ENCODE data around the gene PDE2A. TPM values are rescaled to one million over a fixed set of nuclear protein-coding genes. Genes with fewer than 3 reads are reported as not detected.

Gene PDE2A
- polyA plus RNA-seq, 2 of the 4 experiments (the other 2 are of a cell fraction): 0.62 to 1.5 TPM

DNA sequence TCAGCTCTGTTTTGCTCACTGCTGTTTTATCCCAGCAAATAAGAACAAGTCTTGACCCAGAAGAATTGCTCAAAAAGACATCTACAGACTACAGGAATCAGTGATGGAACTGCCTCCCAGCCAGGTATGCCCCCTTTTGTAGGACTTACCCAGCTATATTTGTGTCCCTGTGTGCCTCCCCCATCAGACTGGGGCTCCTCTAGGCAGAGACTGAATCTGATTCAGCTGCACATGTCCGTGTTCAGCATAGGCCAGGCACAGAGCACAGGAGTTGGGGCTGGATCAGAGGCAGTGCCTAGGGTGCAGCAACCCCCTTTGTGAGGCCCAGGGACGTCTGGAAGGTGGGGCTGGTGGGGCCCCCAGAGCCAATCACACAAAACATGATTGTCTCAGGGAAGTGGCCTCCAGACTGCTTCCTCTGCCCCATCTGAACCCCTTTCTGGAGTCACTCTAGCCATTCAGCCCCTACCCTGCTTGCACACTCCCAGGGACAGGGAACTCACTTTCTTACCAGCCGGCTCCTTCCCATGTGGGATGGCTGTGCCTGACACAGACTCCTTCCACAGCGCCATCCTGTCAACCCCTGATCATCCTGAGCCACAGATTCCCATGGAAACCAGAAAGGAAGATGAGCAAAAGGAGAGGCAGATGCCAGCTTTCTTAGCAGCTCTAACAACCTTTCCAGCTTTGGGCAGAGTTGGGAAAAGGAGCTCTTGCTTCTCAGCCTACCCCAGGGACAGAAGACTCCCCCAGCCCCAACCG, 24.8 kb downstream of the PDE2A start:
- ATAC-seq: no peak
- TF ChIP-seq, protein P1, sequence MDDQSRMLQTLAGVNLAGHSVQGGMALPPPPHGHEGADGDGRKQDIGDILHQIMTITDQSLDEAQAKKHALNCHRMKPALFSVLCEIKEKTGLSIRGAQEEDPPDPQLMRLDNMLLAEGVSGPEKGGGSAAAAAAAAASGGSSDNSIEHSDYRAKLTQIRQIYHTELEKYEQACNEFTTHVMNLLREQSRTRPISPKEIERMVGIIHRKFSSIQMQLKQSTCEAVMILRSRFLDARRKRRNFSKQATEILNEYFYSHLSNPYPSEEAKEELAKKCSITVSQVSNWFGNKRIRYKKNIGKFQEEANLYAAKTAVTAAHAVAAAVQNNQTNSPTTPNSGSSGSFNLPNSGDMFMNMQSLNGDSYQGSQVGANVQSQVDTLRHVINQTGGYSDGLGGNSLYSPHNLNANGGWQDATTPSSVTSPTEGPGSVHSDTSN (IDR thresholded peaks at IDR 0.05): no peak
- TF ChIP-seq MAZ (IDR thresholded peaks at IDR 0.05; ENCODE audit: borderline replicate concordance, low read depth, low read length) (no peak), HOXB13 (CRISPR knock-in tag; IDR thresholded peaks at IDR 0.05; ENCODE audit: low read depth) (no peak), NFE2L2 (conservative IDR thresholded peaks at IDR 0.05; ENCODE audit: low read length) (no peak), POLR2A (IDR thresholded peaks at IDR 0.05; ENCODE audit: low read length) (no peak), RAD21 (conservative IDR thresholded peaks at IDR 0.05 in 1 of 2, IDR thresholded peaks at IDR 0.05 in 1 of 2) (no peak), ZFP36 (IDR thresholded peaks at IDR 0.05; ENCODE audit: borderline replicate concordance, partially characterized antibody) (no peak), NR3C1 (IDR thresholded peaks at IDR 0.05) (no peak), RNF2 (IDR thresholded peaks at IDR 0.05; ENCODE audit: borderline replicate concordance, low read depth) (no peak), CBX8 (IDR thresholded peaks at IDR 0.05) (no peak)
- TF ChIP-seq, protein P2, sequence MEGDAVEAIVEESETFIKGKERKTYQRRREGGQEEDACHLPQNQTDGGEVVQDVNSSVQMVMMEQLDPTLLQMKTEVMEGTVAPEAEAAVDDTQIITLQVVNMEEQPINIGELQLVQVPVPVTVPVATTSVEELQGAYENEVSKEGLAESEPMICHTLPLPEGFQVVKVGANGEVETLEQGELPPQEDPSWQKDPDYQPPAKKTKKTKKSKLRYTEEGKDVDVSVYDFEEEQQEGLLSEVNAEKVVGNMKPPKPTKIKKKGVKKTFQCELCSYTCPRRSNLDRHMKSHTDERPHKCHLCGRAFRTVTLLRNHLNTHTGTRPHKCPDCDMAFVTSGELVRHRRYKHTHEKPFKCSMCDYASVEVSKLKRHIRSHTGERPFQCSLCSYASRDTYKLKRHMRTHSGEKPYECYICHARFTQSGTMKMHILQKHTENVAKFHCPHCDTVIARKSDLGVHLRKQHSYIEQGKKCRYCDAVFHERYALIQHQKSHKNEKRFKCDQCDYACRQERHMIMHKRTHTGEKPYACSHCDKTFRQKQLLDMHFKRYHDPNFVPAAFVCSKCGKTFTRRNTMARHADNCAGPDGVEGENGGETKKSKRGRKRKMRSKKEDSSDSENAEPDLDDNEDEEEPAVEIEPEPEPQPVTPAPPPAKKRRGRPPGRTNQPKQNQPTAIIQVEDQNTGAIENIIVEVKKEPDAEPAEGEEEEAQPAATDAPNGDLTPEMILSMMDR (IDR thresholded peaks at IDR 0.05): no peak
- TF ChIP-seq, protein P3, sequence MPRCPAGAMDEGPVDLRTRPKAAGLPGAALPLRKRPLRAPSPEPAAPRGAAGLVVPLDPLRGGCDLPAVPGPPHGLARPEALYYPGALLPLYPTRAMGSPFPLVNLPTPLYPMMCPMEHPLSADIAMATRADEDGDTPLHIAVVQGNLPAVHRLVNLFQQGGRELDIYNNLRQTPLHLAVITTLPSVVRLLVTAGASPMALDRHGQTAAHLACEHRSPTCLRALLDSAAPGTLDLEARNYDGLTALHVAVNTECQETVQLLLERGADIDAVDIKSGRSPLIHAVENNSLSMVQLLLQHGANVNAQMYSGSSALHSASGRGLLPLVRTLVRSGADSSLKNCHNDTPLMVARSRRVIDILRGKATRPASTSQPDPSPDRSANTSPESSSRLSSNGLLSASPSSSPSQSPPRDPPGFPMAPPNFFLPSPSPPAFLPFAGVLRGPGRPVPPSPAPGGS (IDR thresholded peaks at IDR 0.05): no peak
- TF ChIP-seq, protein P4, sequence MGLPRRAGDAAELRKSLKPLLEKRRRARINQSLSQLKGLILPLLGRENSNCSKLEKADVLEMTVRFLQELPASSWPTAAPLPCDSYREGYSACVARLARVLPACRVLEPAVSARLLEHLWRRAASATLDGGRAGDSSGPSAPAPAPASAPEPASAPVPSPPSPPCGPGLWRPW (IDR thresholded peaks at IDR 0.05): no peak
- TF ChIP-seq, protein P5, sequence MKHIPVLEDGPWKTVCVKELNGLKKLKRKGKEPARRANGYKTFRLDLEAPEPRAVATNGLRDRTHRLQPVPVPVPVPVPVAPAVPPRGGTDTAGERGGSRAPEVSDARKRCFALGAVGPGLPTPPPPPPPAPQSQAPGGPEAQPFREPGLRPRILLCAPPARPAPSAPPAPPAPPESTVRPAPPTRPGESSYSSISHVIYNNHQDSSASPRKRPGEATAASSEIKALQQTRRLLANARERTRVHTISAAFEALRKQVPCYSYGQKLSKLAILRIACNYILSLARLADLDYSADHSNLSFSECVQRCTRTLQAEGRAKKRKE (CRISPR knock-in tag; IDR thresholded peaks at IDR 0.05; ENCODE audit: low read depth): no peak
- TF ChIP-seq, protein P6, sequence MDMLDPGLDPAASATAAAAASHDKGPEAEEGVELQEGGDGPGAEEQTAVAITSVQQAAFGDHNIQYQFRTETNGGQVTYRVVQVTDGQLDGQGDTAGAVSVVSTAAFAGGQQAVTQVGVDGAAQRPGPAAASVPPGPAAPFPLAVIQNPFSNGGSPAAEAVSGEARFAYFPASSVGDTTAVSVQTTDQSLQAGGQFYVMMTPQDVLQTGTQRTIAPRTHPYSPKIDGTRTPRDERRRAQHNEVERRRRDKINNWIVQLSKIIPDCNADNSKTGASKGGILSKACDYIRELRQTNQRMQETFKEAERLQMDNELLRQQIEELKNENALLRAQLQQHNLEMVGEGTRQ (IDR thresholded peaks at IDR 0.05): no peak
- no peak overlapping the region for H3K27ac ChIP-seq

DNA sequence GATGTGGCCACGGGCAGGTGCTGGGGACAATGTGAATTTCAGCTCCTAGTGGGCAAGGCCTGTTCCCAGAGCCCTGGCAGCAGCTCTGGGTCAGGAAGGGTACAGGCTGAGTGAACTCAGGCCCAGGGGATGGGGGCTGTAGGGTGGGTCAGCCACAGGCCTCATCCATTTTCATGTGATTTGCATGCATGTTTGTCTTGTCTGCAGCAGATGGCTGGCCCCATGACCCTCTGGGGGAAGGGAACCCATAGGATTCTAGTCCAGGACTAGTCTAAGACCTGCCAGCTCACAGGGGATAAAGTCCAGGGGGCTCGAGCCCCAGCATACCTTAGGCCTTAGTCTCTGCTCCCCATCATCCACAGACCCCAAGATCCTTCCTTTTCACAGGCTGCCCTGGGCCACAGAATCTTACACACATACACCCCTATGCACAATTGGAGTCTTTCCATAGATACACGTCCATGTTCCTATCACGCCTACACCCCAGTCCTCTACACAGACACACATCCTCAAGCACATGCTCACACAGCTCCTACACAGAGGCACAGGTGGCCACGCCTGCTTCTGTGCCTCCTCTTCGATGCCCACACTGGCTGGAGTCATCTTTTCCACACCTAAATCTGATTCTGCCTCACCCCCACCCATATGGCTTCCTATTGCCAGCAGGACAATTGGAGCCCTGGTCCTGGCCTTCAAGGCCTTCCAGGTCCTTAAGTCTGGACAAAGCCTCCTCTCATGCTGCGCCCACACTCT, 25.7 kb downstream of the PDE2A start:
- Histone ChIP-seq H3K4me1 (peaks cover 7% of the 10 kb centered on the region), H3K4me2 (no peak overlapping the region), H3K4me3 (no peak overlapping the region), H3K9me3 (no peaks in the 10 kb centered on the region), H3K27ac (no peak overlapping the region)
- no peak for ATAC-seq
- POLR2A ChIA-PET: no interaction called here
- CTCF ChIA-PET: interaction anchor here (0.8 to 2.9 kb wide), 7 partner anchors 10 to 59 kb away, joined by 3 to 16 read pairs (median 5); no protein-coding TSS in a partner anchor
- FAIRE-seq: no peak
- 56% methylated on average over 6 of the region's 7 CpGs for WGBS (ENCODE audit: missing lambda C conversion rate)
- no peak for DNase-seq (ENCODE audit: low read depth in 1 of 2, low spot score in 1 of 2)
- no peak for TF ChIP-seq ZFP36 (IDR thresholded peaks at IDR 0.05; ENCODE audit: borderline replicate concordance, partially characterized antibody)
- TF ChIP-seq, protein P3 (IDR thresholded peaks at IDR 0.05): no peak
- no peak for TF ChIP-seq ESRRA (IDR thresholded peaks at IDR 0.05; ENCODE audit: borderline replicate concordance, low read length)
- no peak for TF ChIP-seq EHMT2 (IDR thresholded peaks at IDR 0.05; ENCODE audit: low read depth)
- TF ChIP-seq BHLHE40 (IDR thresholded peaks at IDR 0.05; ENCODE audit: low read depth, low read length): no peak
- no peak for TF ChIP-seq POLR2AphosphoS2 (conservative IDR thresholded peaks at IDR 0.05; ENCODE audit: low read length)
- TF ChIP-seq TFCP2L1 (CRISPR knock-in tag; IDR thresholded peaks at IDR 0.05): no peak
- TF ChIP-seq HDAC2 (IDR thresholded peaks at IDR 0.05): no peak
- TF ChIP-seq, protein P6 (IDR thresholded peaks at IDR 0.05): no peak
- no peak for TF ChIP-seq CEBPB (IDR thresholded peaks at IDR 0.05)
- no peak for TF ChIP-seq ZNF302 (CRISPR knock-in tag; IDR thresholded peaks at IDR 0.05)
- TF ChIP-seq NR3C1 (IDR thresholded peaks at IDR 0.05): no peak
- TF ChIP-seq EP300 (IDR thresholded peaks at IDR 0.05): no peak
- TF ChIP-seq HOXB5 (CRISPR knock-in tag; IDR thresholded peaks at IDR 0.05): no peak
- no peak for TF ChIP-seq KDM1A (IDR thresholded peaks at IDR 0.05; ENCODE audit: low read depth)
- TF ChIP-seq FOSB (CRISPR knock-in tag; IDR thresholded peaks at IDR 0.05): no peak

More for the DNA sequence above, 24.8 kb downstream of the PDE2A start:
- 39% methylated on average over 5 of the region's 5 CpGs for WGBS (ENCODE audit: missing lambda C conversion rate)
- H3K4me2 ChIP-seq: no peak overlapping the region
- H3K4me3 ChIP-seq: no peak overlapping the region
- no peaks in the 10 kb centered on the region for H3K9me3 ChIP-seq
- no peaks in the 10 kb centered on the region for H3K4me1 ChIP-seq
- CTCF ChIA-PET: interaction anchor here (0.8 to 2.2 kb wide), 5 partner anchors 11 to 55 kb away, joined by 4 to 5 read pairs (median 5); no protein-coding TSS in a partner anchor
- DNase-seq (ENCODE audit: low read depth in 1 of 2, low spot score in 1 of 2): no peak
- no peak for FAIRE-seq
- POLR2A ChIA-PET: no interaction called here

All from A549 (cell line).